GM19351 (cell line): Measurements from ENCODE around the gene CELSR1.
"Not testable (repeated sequence)": the region's sequence is repeated elsewhere in the genome, so short reads cannot be mapped to it uniquely, and the experiment has no call there.

Experiments
- ATAC-seq: cut with Tn5 transposase; IDR thresholded peaks from one replicate; pipeline ENCODE4 v1.9.1; 2021; ENCODE audit warnings: mild to moderate bottlenecking, moderate library complexity; ENCODE audit not compliant: unreplicated experiment

Gene CELSR1

DNA sequence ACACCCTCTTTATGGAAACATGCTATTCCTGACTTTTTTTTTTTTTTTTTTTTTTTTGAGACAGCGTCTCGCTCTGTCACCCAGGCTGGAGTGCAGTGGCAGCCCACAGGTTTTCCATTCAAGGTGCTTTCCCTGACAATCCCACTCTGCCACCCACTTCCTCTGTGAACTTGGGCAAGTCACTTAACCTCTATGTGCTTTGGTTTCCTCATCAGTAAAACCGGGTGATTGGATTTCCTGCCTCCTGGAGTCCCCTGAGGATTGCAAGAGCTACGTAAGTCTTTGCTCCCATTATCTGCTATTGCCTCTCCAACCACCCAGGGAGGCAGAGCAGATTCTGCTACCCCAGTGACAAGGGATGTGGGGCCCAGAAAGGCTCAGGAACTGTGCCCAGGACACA is 54.1 kb downstream of the CELSR1 start:
- ATAC-seq: no peak

DNA sequence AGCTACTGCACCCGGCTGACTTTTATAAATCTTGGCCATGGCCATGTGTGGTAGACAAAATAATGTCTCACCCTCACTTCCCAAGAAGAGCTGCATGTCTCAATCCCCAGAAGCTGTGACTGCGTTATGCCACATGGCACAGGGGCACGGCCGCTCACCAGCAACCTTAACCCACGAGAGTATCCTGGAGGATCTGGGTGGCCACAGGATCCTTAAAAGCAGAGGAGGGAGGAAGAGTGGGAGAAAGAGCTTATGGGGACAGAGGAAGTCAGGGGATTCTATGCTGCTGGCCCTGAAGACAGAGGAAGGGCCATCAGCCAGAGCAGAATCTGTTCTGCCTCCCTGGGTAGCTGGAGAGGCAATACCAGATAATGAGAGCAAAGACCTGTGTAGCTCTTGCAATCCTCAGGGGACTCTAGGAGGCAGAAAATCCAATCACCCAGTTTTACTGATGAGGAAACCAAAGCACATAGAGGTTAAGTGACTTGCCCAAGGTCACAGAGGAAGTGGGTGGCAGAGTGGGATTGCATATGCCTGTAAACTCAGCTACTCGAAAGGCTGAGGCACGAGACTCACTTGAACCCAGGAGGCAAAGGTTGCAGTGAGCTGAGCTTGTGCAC is 55.3 kb downstream of the CELSR1 start:
- no peak for ATAC-seq

DNA sequence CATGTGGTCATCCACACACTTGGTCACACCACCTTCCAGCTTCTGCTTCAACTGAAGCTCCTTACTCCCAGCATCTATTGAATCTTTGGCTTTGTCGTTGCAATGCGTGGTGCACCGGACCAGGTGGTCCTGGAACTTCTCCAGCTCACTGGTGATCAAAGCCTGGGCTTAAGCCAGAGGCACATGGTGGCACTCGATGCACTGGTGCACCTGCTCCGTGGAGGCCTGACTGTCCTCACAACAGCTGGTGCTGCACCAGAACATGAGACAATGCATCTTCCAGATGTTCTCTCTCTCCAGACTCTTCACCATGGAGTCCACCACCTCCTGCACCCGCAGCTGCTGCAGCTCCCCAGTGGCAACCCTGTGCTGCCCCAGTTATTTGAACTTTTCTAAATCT is 56.0 kb downstream of the CELSR1 start:
- no peak for ATAC-seq

DNA sequence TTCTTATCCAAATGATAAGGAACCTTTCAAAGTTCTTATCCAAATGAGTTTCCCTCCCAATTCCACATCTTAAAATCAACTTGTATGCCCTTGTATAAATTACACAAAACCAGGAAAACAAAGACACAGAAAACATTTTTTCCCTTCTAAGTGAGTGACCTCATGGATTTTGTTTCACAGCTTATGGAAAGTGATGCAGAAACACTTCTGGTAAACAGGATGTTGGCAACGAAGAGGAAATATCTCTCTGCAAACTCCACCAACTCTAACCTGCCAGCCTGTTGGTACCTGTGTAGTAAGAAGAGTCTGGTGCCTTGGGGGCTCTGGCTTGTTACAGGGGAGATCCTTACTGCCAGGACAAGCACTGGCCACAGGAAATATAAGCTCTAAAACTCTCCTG is 57.0 kb downstream of the CELSR1 start:
- ATAC-seq: no peak

DNA sequence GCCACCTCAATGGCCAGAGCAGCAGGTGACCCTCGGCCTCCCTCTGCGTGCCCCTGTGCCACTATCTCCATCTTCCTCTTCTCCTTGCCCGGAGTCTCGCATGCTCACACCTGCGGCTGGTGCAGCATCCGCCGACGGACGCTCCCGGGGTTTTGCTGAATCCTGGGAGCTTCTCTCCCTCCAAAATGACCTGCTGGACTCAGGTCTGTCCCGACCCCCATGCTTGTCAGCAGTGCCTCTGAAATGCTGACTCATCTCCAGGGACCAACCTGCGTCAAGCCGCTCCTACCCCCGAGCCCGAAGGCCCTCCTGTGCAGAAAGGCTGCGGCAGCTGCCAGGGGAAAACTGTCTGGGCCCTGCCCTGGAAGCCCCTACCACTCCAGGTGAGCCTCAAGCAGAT is 58.4 kb downstream of the CELSR1 start:
- no peak for ATAC-seq

DNA sequence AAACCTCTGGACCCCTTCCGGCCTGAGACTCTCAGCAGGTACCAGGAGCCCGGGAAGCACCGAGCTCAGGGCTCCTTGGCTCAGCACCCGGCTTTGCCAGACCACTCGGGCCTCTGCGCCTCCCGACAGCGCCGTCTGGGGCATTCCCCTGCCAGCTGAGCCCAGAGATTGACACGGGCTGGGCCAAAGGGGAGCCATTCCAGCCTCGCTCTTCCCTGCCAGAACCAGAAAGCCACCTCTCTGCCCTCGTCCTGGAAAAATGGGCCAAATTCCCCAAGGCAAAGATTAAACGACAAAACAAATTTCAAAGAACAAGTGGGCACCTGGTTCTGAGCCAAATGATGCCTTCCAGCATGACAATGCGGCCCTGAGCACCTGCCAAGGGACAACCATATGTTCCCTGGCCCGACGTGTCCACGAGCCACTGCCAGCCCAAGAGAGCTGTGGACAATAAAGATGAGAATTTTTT is 59.3 kb downstream of the CELSR1 start:
- no peak for ATAC-seq

DNA sequence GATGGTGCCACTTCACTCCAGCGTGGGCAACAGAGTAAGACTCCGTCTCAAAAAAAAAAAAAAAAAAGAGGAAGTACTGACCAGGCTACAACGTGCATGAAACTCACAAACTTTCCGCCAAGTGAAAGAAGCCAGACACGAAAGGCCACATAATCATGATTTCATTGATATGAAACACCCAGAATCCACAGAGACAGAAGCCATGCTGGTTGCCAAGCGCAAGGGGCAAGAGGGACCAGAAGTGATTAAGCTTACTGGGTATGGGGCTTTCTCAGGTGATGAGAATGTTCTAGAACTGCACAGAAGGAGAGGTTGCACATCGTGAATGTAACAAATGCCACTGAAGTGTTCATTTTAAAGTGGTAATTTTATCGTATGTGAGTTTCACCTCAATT is 60.9 kb downstream of the CELSR1 start:
- no peak for ATAC-seq

DNA sequence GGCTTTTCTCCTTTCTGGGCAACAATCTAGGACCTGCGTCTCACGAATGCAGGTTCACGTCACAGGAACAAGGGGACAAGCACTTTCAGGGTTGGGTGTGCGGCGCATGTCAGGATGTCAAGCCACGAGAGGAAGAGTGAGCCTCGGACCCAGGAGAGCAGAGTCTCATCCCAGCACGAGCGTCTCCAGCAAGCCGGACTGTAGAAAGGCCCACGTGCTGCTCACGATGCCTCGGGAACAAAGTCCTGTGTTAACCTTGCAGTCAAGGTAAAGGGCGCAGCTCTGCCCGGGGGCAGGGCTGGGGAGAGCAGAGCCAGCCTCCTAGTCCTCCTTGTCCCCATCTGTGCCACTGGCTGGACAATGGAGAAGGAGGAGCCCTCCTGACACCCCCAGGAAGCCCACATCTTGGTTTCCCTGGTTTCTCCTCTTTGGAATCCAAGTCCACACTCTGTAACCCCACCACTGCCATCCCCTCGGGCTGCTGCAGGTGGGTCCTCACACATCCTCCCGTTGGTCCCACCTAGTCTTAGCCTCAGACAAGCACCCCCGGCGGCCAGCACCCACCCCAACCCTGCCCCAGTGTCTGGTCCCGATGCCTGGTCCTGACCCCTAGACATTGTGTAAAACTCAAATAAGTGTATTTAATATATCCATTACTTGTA is 63.4 kb downstream of the CELSR1 start:
- ATAC-seq: no peak

DNA sequence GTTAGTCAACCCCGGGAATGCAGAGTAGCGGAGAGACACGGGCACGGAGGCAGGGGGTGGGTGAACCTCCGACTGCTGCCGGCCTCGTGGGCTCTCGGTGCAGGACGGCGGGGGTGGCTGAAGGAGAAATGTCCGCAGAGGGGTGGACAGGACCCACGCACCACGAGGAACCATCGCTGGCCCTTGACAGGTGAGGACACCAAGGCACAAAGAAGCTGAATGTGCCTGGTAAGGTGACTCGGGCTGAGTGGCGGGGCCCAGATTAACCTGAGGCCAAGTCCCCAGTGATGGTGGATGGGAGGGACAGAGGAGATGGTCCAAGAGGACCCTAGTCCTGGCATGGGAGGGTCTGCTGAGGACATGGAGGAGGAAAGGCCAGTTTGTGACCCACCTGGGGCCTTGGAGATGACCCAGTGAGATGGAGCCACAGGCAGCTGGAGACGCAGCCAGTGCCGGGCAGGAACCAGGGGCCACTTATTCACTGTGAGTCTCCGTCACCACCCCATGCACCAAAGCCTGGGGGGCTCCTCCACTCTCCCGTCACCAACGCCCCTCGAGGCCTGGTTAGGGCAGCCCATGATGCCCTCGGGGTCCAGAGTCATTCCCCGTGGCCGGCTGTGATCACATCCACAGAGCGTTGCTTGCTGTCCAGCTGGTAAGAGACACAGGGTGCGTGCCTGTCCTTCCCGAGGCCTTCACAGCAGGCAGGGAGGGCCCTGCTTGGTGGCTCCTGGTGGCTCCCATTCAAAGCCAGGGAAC is 64.2 kb downstream of the CELSR1 start:
- no peak for ATAC-seq

DNA sequence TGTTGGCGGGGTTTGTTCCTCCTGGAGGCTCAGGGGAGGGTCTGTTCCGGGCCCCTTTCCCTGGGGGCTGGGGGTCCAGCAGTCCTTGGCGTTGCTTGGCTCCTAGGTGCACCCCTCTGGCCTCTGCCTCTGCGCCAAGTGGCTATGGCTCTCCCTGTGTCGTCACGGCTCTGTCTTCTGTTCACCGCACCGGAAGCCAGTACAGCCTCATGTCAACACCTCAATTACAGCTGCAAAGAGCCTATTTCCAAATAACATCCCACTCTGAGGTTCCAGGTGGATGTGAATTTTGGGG is 64.8 kb downstream of the CELSR1 start:
- ATAC-seq: no peak

DNA sequence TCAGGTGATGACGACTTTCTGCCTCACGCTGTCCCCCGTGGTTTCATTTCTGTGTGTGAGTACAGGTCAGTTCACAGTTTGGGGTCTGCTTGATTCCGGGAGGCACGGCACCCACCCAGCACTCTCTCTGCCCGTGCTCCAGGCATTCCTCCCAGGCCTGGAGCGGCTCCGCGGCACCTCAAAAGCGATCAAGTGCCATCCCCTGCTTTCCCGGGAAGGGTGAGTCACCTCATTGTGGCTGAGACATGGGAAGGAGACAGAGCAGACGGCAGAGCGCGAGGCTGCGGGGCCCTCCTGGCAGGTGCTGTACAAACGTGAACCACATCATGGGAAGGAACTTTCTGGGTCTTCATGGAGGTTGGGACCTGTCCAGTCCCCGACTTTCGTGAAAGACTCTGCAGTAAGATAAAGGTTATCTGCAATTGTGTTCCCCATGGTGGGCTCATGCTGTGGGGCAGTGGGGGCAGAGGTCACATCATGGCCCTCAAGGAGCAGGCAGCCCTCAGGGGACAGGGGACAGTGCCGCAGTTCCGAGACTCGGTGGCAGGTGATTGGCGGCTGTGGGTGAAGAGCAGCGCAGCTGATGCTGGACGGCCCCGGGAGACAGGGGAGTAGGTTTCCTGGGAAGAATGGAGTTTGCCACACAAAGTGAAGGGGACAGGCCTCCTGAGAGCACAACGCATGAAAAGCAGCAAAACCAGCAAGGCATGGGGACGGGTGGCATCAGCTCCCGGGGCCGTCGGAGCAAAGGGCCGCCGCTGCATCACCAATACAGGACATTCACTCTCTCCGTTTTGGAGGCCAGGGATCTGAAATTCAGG is 65.3 kb downstream of the CELSR1 start:
- no peak for ATAC-seq

DNA sequence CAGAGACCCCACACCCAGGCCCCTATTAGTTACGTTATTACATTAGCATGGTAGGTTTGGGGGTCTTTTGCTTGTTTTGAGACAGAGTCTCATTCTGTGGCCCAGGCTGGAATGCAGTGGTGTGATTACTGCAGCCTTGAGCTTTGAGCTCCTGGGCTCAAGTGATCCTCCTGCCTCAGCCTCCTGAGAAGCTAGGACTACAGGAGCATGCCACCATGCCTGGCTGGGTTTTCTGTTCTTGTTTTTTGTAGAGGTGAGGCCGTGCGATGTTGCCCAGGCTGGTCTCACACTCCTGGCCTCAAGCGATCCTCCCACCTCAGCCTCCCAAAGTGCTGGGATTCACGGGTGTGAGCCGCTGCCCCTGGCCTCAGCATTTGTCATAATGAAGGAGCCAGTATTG is 66.1 kb downstream of the CELSR1 start:
- not testable (repeated sequence) for ATAC-seq

DNA sequence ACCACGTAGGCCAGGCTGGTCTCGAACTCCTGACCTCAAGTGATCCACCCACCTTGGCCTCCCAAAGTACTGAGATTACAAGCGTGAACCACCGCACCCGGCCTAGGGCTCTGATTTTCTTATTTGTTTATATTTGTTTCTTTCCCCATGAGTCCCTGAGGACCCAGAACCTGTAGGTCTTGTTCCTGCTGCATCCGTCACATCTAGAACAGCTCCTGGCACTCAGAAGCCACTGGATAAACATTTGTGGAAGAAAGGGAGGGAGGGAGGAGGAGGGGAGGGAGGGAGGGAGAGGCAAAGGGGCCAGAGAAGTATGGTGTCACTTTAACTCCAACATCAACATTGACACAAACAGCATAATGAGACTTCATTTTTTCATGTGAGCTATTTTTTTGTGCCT is 67.7 kb downstream of the CELSR1 start:
- ATAC-seq: no peak

DNA sequence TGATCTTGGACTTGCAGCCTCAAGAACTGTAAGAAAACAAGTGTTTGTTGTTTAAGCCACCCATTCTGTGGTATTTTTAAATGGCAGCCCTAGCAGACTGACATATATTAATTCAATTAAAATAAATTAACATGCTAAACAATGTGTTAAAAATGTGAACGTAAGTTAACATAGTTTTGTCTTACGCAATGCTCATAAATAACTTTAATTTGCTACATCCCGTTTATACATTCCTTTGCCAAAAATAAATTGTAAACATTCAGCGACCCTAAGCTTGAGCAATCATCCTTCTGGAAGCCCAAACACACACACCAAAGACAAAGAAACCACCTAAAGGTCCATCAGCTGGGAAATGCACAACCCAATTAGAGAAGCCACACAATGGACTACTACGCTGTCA is 70.4 kb downstream of the CELSR1 start:
- ATAC-seq: no peak

DNA sequence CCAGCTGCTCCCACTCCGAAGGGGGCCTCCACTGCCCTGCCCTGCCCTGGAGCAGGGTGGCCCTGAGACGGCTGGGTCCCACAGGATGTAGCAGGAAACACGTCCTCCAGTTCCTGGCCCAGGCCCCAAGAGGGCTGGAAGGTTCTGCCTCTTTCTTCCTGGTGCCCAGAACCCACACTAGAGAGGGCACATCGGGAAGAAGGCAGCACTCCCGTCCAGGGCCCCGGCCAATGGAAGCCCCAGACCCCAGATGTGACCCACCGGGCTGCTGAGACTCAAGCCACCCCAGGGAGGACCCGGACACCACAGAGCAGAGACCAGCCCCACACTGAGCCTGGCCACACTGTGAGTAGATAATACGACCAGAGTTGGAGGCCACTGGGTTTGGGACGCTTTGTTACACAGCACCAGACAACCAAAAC is 71.2 kb downstream of the CELSR1 start:
- ATAC-seq: no peak

DNA sequence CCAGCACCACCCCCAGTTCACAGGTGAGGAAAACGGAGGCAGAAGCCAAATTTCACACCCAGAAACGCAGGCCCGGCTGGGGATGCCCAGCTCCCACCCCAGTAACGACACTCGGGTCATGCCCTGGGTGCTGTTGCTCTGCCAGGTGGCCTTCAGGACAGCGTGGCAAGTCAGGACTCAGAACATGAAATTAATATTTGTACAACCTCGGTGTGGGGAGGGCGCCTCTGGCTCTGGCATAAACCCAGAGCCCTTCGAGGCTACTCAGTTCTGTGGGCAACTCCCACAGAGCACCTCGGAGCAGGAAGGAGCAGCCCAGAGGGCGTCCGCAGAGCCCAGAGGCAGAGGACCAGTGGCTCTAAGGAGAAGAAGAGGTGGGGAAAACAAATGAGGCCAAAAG is 71.6 kb downstream of the CELSR1 start:
- no peak for ATAC-seq

DNA sequence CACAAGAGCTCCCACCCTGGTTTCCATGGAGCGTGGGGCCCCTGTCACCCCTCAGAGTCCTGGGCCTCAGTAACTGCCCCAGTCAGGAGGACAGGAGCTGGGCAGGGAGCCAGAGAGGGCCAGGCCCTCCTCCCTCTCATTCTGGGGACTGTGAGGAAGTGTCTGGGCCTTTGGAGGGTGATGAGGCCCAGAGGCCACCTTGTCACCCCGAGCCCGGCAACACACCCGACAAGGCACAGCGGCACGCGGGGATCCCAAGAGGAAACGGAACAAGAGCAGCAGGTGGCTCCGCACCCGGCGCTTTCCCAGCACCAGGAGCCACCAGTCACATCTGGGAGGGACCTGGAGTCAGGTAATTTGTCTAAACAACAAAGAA is 72.1 kb downstream of the CELSR1 start:
- no peak for ATAC-seq

DNA sequence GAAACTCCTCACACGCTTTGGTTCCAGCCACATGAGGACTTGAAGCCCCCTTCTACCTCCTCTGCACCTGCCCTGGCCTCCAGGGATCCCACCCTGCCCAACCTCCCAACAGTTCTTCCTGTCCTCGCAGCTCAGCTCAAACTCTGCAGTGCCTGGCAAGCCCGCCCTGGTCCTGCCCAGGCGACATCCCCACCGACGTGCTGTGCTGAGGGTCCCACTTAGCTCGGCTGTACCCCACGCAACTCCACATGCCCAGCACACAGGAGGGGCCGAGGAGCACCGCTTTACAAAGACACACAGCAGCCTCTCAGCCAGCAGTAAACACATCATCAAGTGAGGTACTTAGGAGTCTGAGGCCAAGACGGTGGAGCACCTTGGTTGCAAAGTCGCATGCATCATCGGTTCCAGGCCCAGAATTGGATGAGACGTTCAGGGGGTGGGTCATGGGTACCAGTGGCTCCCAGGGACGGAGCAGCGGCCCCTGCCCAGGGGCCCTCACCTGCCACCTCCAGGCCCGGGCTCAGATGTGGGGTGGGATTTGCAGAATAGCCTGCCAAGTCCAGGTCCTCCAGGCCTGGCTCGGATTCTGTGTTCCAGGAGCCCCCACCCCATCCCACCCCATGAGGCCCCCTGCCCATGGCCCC is 72.6 kb downstream of the CELSR1 start:
- no peak for ATAC-seq

DNA sequence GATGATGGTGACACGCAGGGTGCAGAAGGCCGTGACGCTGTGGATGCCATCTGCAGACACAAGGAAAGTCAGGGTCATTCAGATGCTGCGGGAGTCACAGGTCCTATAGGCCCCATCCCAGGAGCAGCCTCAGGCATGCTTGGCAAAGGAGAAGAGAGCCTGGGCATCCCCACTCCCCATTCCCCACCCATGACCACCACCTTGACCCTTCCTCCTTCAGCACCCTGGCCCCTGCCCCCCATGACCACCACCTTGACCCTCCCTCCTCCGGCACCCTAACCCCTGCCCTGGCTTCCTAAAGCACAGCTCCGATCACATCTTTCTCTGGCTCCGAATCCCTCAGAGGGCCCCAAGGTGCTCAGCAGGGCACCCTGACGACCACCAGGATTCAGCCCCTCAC is 73.1 kb downstream of the CELSR1 start:
- ATAC-seq: no peak

DNA sequence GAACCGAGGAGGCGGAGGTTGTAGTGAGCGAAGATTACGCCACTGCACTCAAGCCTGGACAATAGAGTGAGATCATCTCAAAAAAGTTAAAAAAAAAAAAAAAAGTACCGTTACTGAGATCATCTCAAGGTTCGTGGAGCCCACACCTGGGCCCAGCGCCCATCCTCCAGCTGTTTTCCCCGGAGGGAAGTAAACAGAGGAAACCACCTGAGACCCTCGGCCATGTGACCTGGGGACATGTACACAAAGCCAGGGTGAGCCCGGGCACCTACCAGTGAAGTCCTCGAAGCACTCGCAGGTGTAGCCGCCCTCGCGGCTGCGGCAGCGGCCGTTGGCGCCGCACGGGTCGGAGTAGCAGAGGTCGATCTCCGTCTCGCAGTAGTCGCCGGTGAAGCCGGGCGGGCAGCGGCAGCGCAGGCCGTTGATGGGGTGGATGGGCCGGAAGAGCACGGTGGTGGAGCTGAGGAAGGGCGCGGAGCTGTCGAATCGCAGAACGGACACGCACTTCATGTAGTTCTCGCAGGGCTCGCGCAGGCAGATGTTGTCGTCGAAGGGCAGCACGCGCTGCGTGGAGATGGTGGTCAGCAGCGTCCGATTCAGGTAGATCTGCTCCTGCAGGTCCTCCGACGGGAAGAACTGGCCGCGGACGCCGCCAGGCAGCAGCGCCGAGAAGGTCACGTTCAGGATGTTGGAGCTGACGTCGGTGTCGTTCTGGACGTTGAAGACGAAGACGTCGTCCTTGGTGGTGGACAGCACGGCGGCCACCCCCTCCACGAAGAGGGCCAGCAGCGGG is 73.8 kb downstream of the CELSR1 start:
- ATAC-seq: no peak
